Measurements from ENCODE around the gene VAMP5. TPM values are rescaled to one million over a fixed set of nuclear protein-coding genes. Genes with fewer than 3 reads are reported as not detected.
A peak's percentile ranks its signal among the peaks of the same experiment; 100 is the strongest.

The VAMP5 gene
- total RNA-seq, 1 experiment from 2014 or later = 0.59 TPM

GRCh38 chr2:85593023-85593422 is 8.8 kb downstream of the VAMP5 start:
- H2BK5ac ChIP-seq (ENCODE audit: insufficient read length, low read length) = no peak overlapping the region
- H3K27me3 ChIP-seq (ENCODE audit: insufficient read depth, low read length) = no peaks in the 10 kb centered on the region
- H3T11ph ChIP-seq (ENCODE audit: low read length) = no peak overlapping the region
- no peak overlapping the region for H2AK5ac ChIP-seq (ENCODE audit: insufficient read length, low read length)
- H2BK15ac ChIP-seq (ENCODE audit: low read depth, low read length) = no peak overlapping the region
- no peaks in the 10 kb centered on the region for H3K9me3 ChIP-seq (ENCODE audit: control insufficient read depth, low read depth, low read length)
- H4K5ac ChIP-seq (ENCODE audit: insufficient read length, low read depth, low read length) = no peak overlapping the region
- no peaks in the 10 kb centered on the region for H3K79me1 ChIP-seq (ENCODE audit: insufficient read depth, low read depth, low read length, poor library complexity, severe bottlenecking)
- WGBS (ENCODE audit: extremely low coverage, insufficient read length, low lambda C conversion rate) = no CpG with 5 or more reads among the region's 3 CpGs
- no peak overlapping the region for H3K27ac Mint-ChIP-seq
- peaks cover 17 to 18% of the 10 kb centered on the region in 2 experiments for H3K4me1 Mint-ChIP-seq
- no peak overlapping the region for H3K27ac ChIP-seq (ENCODE audit: insufficient read length, low read depth, low read length)
- H2BK120ac ChIP-seq (ENCODE audit: low read depth, low read length, poor library complexity, severe bottlenecking) = no peak overlapping the region
- H2BK12ac ChIP-seq (ENCODE audit: insufficient read length, low read depth, low read length) = no peak overlapping the region
- H3K56ac ChIP-seq (ENCODE audit: insufficient read length, low read depth, low read length) = no peak overlapping the region
- H2AFZ ChIP-seq (ENCODE audit: low read length) = no peak overlapping the region
- H3K4ac ChIP-seq (ENCODE audit: low read depth, low read length) = no peak overlapping the region
- H3K9me3 Mint-ChIP-seq = no peaks in the 10 kb centered on the region
- peaks cover 26% of the 10 kb centered on the region for H3K27me3 Mint-ChIP-seq (ENCODE audit: low read depth)
- H3K36me3 Mint-ChIP-seq (ENCODE audit: insufficient read depth in 1 of 3, low read depth in 3 of 3) = peaks cover 0 to 15% (median 11%) of the 10 kb centered on the region in 3 experiments; a peak in 5 of 7 replicates
- 0 out of 5 replicates have a peak overlapping the region, but pooled peaks of 1 of the 2 experiments have one; percentile 26 for H3K4me3 Mint-ChIP-seq
- no peak overlapping the region for H4K91ac ChIP-seq (ENCODE audit: insufficient read length, low read depth, low read length)
- DNase-seq = no peak
- no peak overlapping the region for H3K9ac ChIP-seq (ENCODE audit: extremely low read depth, insufficient read length, low read length)
- H3K14ac ChIP-seq (ENCODE audit: insufficient read depth, low read length) = no peak overlapping the region
- no peak overlapping the region for H3K18ac ChIP-seq (ENCODE audit: insufficient read length, low read depth, low read length)
- peaks cover 9% of the 10 kb centered on the region for H3K23me2 ChIP-seq (ENCODE audit: insufficient read length, low read depth, low read length, poor library complexity, severe bottlenecking)
- H3K23ac ChIP-seq (ENCODE audit: insufficient read length, low read depth, low read length) = no peak overlapping the region
- H4K20me1 ChIP-seq (ENCODE audit: control insufficient read depth, insufficient read depth, insufficient read length) = no peaks in the 10 kb centered on the region
- no peak overlapping the region for H3K4me2 ChIP-seq (ENCODE audit: insufficient read depth, insufficient read length, low read length)
- no peak for TF ChIP-seq CTCF (conservative IDR thresholded peaks at IDR 0.05)
- H3K79me2 ChIP-seq (ENCODE audit: insufficient read depth, low read length) = no peaks in the 10 kb centered on the region
- H3K4me1 ChIP-seq (ENCODE audit: insufficient read depth, low read length) = no peaks in the 10 kb centered on the region
- H4K8ac ChIP-seq (replicated peaks; ENCODE audit: insufficient read length, low read depth, low read length) = no peak overlapping the region
- no peak overlapping the region for H2BK20ac ChIP-seq (ENCODE audit: low read depth, low read length, poor library complexity, severe bottlenecking)

Measured in H9 (cell line).